ENCODE measurements around the gene FAM200B. TPM values are rescaled to one million over a fixed set of nuclear protein-coding genes. Genes with fewer than 3 reads are reported as not detected.

FAM200B gene
- polyA plus RNA-seq, 1 of the 3 experiments (the other 2 are of a cell fraction): 46.3 TPM

DNA sequence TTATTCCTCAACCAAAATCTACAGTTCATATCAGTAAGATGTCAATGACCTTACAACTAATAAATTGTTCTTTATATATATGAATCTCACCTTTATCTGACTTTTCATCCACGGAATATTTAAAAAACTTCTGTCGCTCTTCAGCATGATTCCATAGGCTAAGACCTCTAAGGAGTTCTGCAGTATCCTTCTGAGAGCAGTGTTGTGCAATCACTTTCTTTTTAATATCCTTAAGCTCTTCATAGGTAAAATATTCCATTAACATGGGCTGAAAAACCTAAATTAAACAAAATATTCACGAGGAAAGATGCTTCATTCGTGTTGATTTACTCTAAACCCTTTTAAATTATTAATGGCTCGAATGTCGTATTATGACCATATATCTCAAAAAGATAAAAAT lies 43.2 kb upstream of the FAM200B start:
- Histone ChIP-seq H3K4me1 (ENCODE audit: control insufficient read depth in 1 of 2, insufficient read depth in 2 of 2, low read depth in 1 of 2, low read length in 1 of 2) (no peaks in the 10 kb centered on the region), H3F3A (replicated peaks; ENCODE audit: insufficient read depth) (no peaks in the 10 kb centered on the region), H3K9me3 (no peaks in the 10 kb centered on the region), H4K20me1 (ENCODE audit: insufficient read depth) (no peaks in the 10 kb centered on the region), H2AFZ (ENCODE audit: low read depth) (no peak overlapping the region), H3K27me3 (ENCODE audit: insufficient read depth) (no peaks in the 10 kb centered on the region), H3K79me2 (ENCODE audit: insufficient read depth) (peaks cover 77% of the 10 kb centered on the region), H3K36me3 (replicated peaks in 1 of 2; ENCODE audit: control insufficient read depth in 1 of 2, insufficient read depth in 2 of 2, low read length in 1 of 2) (peaks cover 48 to 79% of the 10 kb centered on the region in 2 experiments), H3K9ac (no peak overlapping the region), H3K4me3 (ENCODE audit: low read depth in 2 of 2, low read length in 1 of 2) (no peak overlapping the region), H3K9me2 (no peaks in the 10 kb centered on the region), H3K27ac (ENCODE audit: low read depth in 2 of 2, low read length in 1 of 2) (no peak overlapping the region), H3K4me2 (no peak overlapping the region)
- ChIA-PET CTCF (no interaction called here), POLR2A (no interaction called here)
- WGBS (ENCODE audit: low lambda C conversion rate): 97% methylated on average over 6 of the region's 6 CpGs
- no peak for DNase-seq
- no peak for TF ChIP-seq FOXJ3 (CRISPR knock-in tag; IDR thresholded peaks at IDR 0.05)
- TF ChIP-seq MEF2A (IDR thresholded peaks at IDR 0.05; ENCODE audit: borderline replicate concordance, low read depth): no peak
- TF ChIP-seq MXI1 (IDR thresholded peaks at IDR 0.05; ENCODE audit: low read depth, low read length): no peak
- no peak for TF ChIP-seq FOXM1 (IDR thresholded peaks at IDR 0.05; ENCODE audit: low read depth)
- no peak for TF ChIP-seq TCF12 (IDR thresholded peaks at IDR 0.05)

- Histone ChIP-seq H3K36me3 (replicated peaks in 1 of 2; ENCODE audit: control insufficient read depth in 1 of 2, insufficient read depth in 2 of 2, low read length in 1 of 2) (peaks cover 0 to 11% of the 10 kb centered on the region in 2 experiments), H3K79me2 (ENCODE audit: insufficient read depth) (peaks cover 100% of the 10 kb centered on the region), H3F3A (replicated peaks; ENCODE audit: insufficient read depth) (peaks cover 13% of the 10 kb centered on the region), H3K27ac (ENCODE audit: low read depth in 2 of 2, low read length in 1 of 2) (no peak overlapping the region), H3K27me3 (ENCODE audit: insufficient read depth) (no peaks in the 10 kb centered on the region), H4K20me1 (ENCODE audit: insufficient read depth) (peaks cover 63% of the 10 kb centered on the region), H2AFZ (ENCODE audit: low read depth) (no peak overlapping the region), H3K4me3 (ENCODE audit: low read depth in 2 of 2, low read length in 1 of 2) (no peak overlapping the region), H3K4me1 (ENCODE audit: control insufficient read depth in 1 of 2, insufficient read depth in 2 of 2, low read depth in 1 of 2, low read length in 1 of 2) (peaks cover 11 to 22% of the 10 kb centered on the region in 2 experiments; a peak in 2 of 4 replicates), H3K9me3 (no peaks in the 10 kb centered on the region), H3K9me2 (no peaks in the 10 kb centered on the region), H3K9ac (no peak overlapping the region), H3K4me2 (no peak overlapping the region)
- TF ChIP-seq USF2 (IDR thresholded peaks at IDR 0.05; ENCODE audit: borderline replicate concordance, low read depth, low read length) (no peak), CHD2 (IDR thresholded peaks at IDR 0.05; ENCODE audit: low read length, partially characterized antibody) (no peak), TCF12 (IDR thresholded peaks at IDR 0.05) (no peak), YY1 (IDR thresholded peaks at IDR 0.05; ENCODE audit: low read depth) (no peak), RFX5 (IDR thresholded peaks at IDR 0.05; ENCODE audit: low read length) (no peak), RCOR1 (IDR thresholded peaks at IDR 0.05; ENCODE audit: low read length) (no peak), RAD21 (IDR thresholded peaks at IDR 0.05; ENCODE audit: low read length) (no peak), NFIC (IDR thresholded peaks at IDR 0.05; ENCODE audit: borderline replicate concordance) (no peak), SMC3 (IDR thresholded peaks at IDR 0.05; ENCODE audit: low read depth, low read length) (no peak)
- 79% methylated on average over 2 of the region's 2 CpGs for WGBS (ENCODE audit: low lambda C conversion rate)
- CTCF ChIA-PET: interaction anchor here (1.7 kb wide), 1 partner anchor 169 kb away, joined by 4 read pairs; no protein-coding TSS in a partner anchor
- no peak for DNase-seq
- POLR2A ChIA-PET: no interaction called here
Measured at GRCh38 chr4:15648600-15648999, 33.0 kb upstream of the FAM200B start.
